ENCODE measurements around the gene MAD1L1.

- no peak for TF ChIP-seq CTCF (IDR thresholded peaks at IDR 0.05)
- no peak for TF ChIP-seq EP300 (IDR thresholded peaks at IDR 0.05)
- no peak for TF ChIP-seq POLR2A (IDR thresholded peaks at IDR 0.05)
Measured at GRCh38 chr7:2274666-2275065, 41.9 kb upstream of the MAD1L1 start.
